OCI-LY1 (cell line): ENCODE results near the gene ZAR1L.
A peak's percentile ranks its signal among the peaks of the same experiment; 100 is the strongest.
"Not testable (repeated sequence)": the region's sequence is repeated elsewhere in the genome, so short reads cannot be mapped to it uniquely, and the experiment has no call there.

Experiments
- H2AFZ ChIP-seq: fragments of 200-600 bp; sonication (generic), shearing (Covaris generic); 2 replicates; pipeline ENCODE4 v1.6.0; 2014; ENCODE audit warnings: antibody characterized with exemption, mild to moderate bottlenecking, low read length
- H3F3A ChIP-seq: fragments of 200-600 bp; sonication (generic), shearing (Covaris generic); 2 replicates; pipeline ENCODE4 v1.6.0; 2014; ENCODE audit warnings: mild to moderate bottlenecking, antibody characterized with exemption, low read length, moderate library complexity; ENCODE audit not compliant: insufficient read depth
- H3K27ac ChIP-seq: fragments of 200-600 bp; sonication (generic); 2 replicates; pipeline ENCODE4 v1.5.1; 2014; ENCODE audit warnings: low read length, mixed run types, mild to moderate bottlenecking, low read depth; ENCODE audit not compliant: poor library complexity, severe bottlenecking
- H3K27me3 ChIP-seq: fragments of 200-600 bp; sonication (generic); 2 replicates; pipeline ENCODE4 v1.6.0; 2014; ENCODE audit warnings: antibody characterized with exemption, mild to moderate bottlenecking, low read length, moderate library complexity; ENCODE audit not compliant: insufficient read depth
- H3K36me3 ChIP-seq: fragments of 200-600 bp; sonication (generic); 2 replicates; pipeline ENCODE4 v1.6.1; 2014; ENCODE audit warnings: mild to moderate bottlenecking, antibody characterized with exemption, low read length, moderate library complexity, mixed read lengths; ENCODE audit not compliant: insufficient read depth
- H3K4me1 ChIP-seq: fragments of 200-600 bp; sonication (generic); 2 replicates; pipeline ENCODE4 v1.5.1; 2014; ENCODE audit warnings: mild to moderate bottlenecking, low read length, moderate library complexity; ENCODE audit not compliant: insufficient read depth, severe bottlenecking
- H3K4me2 ChIP-seq: fragments of 200-600 bp; sonication (generic), shearing (Covaris generic); 2 replicates; pipeline ENCODE4 v1.6.1; 2014; ENCODE audit warnings: low read length
- H3K4me3 ChIP-seq: fragments of 200-600 bp; sonication (generic); 2 replicates; pipeline ENCODE4 v1.5.1; 2014; ENCODE audit warnings: low read length, low read depth, mild to moderate bottlenecking, mixed read lengths; ENCODE audit not compliant: poor library complexity, severe bottlenecking
- H3K79me2 ChIP-seq: fragments of 200-600 bp; shearing (Covaris generic); 2 replicates; pipeline ENCODE4 v1.6.1; 2016; ENCODE audit warnings: mixed run types, low read length, mixed read lengths; ENCODE audit not compliant: insufficient read depth
- H3K9ac ChIP-seq: fragments of 200-600 bp; sonication (generic), shearing (Covaris generic); 2 replicates; pipeline ENCODE4 v1.6.1; 2014; ENCODE audit warnings: mild to moderate bottlenecking, low read length, mixed read lengths
- H3K9me2 ChIP-seq: fragments of 200-600 bp; sonication (generic), shearing (Covaris generic); 2 replicates; pipeline ENCODE4 v1.6.1; 2014; ENCODE audit warnings: low read depth, mild to moderate bottlenecking, low read length, mixed read lengths
- H3K9me3 ChIP-seq: fragments of 200-600 bp; shearing (Covaris generic); 2 replicates; pipeline ENCODE4 v1.6.1; 2014; ENCODE audit warnings: low read length, mixed read lengths
- H4K20me1 ChIP-seq: fragments of 200-600 bp; sonication (generic), shearing (Covaris generic); 2 replicates; pipeline ENCODE4 v1.6.0; 2016; ENCODE audit warnings: mild to moderate bottlenecking, low read length; ENCODE audit not compliant: insufficient read depth
- EZH2 ChIP-seq: fragments of 200-600 bp; sonication (generic), shearing (Covaris generic); IDR thresholded peaks from 2 replicates; pipeline ENCODE4 v1.8.0; 2017; ENCODE audit warnings: borderline replicate concordance, mixed run types, mild to moderate bottlenecking, antibody characterized with exemption, low read length, moderate library complexity, mixed read lengths
- TF ChIP-seq, protein P1 (sequence below): fragments of 200-600 bp; sonication (generic), shearing (Covaris generic); IDR thresholded peaks from 2 replicates; pipeline ENCODE4 v1.5.1; 2017; ENCODE audit warnings: mild to moderate bottlenecking, antibody characterized with exemption, low read length, moderate library complexity, mixed read lengths

The ZAR1L gene, protein sequence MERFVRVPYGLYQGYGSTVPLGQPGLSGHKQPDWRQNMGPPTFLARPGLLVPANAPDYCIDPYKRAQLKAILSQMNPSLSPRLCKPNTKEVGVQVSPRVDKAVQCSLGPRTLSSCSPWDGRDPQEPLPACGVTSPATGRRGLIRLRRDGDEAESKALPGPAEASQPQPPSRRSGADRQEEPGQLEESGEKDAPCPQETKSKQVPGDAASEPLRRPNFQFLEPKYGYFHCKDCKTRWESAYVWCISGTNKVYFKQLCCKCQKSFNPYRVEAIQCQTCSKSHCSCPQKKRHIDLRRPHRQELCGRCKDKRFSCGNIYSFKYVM

DNA sequence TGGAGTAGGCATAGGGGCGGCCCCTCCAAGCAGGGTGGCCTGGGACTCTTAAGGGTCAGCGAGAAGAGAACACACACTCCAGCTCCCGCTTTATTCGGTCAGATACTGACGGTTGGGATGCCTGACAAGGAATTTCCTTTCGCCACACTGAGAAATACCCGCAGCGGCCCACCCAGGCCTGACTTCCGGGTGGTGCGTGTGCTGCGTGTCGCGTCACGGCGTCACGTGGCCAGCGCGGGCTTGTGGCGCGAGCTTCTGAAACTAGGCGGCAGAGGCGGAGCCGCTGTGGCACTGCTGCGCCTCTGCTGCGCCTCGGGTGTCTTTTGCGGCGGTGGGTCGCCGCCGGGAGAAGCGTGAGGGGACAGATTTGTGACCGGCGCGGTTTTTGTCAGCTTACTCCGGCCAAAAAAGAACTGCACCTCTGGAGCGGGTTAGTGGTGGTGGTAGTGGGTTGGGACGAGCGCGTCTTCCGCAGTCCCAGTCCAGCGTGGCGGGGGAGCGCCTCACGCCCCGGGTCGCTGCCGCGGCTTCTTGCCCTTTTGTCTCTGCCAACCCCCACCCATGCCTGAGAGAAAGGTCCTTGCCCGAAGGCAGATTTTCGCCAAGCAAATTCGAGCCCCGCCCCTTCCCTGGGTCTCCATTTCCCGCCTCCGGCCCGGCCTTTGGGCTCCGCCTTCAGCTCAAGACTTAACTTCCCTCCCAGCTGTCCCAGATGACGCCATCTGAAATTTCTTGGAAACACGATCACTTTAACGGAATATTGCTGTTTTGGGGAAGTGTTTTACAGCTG is at the start of gene ZAR1L, which contains the start of gene BRCA2:
Gene ZAR1L, minus strand, starts transcription at position 126 of the 790 bp plus-strand sequence. CDS start 3,438 bp downstream, outside the sequence.
Gene BRCA2, plus strand, starts transcription at position 271 of the 790 bp plus-strand sequence. CDS start 953 bp downstream, outside the sequence.
- peaks cover 20% of the 10 kb centered on the region for H3K4me1 ChIP-seq
- H3K27ac ChIP-seq = peak within 1 kb of the TSS; percentile 93
- no peaks in the 10 kb centered on the region for H3K27me3 ChIP-seq
- H3K36me3 ChIP-seq = peaks cover 15% of the 10 kb centered on the region
- H2AFZ ChIP-seq = peak within 1 kb of the TSS; percentile 57; the same call in 1 of the 2 replicates
- H3F3A ChIP-seq = no peaks in the 10 kb centered on the region
- no peaks in the 10 kb centered on the region for H3K9me3 ChIP-seq
- H3K4me3 ChIP-seq = peak within 1 kb of the TSS; percentile 75
- H3K79me2 ChIP-seq = no peaks in the 10 kb centered on the region
- H4K20me1 ChIP-seq = no peaks in the 10 kb centered on the region
- no peaks in the 10 kb centered on the region for H3K9me2 ChIP-seq
- peak within 1 kb of the TSS; percentile 91 for H3K4me2 ChIP-seq
- TF ChIP-seq, protein P1, sequence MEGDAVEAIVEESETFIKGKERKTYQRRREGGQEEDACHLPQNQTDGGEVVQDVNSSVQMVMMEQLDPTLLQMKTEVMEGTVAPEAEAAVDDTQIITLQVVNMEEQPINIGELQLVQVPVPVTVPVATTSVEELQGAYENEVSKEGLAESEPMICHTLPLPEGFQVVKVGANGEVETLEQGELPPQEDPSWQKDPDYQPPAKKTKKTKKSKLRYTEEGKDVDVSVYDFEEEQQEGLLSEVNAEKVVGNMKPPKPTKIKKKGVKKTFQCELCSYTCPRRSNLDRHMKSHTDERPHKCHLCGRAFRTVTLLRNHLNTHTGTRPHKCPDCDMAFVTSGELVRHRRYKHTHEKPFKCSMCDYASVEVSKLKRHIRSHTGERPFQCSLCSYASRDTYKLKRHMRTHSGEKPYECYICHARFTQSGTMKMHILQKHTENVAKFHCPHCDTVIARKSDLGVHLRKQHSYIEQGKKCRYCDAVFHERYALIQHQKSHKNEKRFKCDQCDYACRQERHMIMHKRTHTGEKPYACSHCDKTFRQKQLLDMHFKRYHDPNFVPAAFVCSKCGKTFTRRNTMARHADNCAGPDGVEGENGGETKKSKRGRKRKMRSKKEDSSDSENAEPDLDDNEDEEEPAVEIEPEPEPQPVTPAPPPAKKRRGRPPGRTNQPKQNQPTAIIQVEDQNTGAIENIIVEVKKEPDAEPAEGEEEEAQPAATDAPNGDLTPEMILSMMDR = no peak
- TF ChIP-seq EZH2 = no peak
- H3K9ac ChIP-seq = peak within 1 kb of the TSS; percentile 86

DNA sequence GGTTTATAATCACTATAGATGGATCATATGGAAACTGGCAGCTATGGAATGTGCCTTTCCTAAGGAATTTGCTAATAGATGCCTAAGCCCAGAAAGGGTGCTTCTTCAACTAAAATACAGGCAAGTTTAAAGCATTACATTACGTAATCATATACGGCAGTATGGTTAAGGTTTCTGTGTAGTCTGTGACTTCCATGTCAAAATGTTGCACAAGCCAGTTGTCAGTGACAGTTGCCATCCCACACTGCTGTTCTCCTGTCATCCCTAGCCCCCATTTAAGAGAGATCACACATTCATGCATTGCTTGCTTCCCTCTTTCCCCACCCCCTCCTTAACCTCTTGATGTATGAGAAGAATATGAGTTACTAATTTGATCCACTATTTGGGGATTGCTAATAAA is 47.4 kb upstream of the ZAR1L start:
- Histone ChIP-seq H2AFZ (no peak overlapping the region), H3K27me3 (no peaks in the 10 kb centered on the region), H3K36me3 (peaks cover 5% of the 10 kb centered on the region; the same call in 1 of the 2 replicates), H3K9ac (no peak overlapping the region), H3K9me2 (no peaks in the 10 kb centered on the region), H3K4me1 (no peaks in the 10 kb centered on the region), H3K79me2 (no peaks in the 10 kb centered on the region), H3K9me3 (no peaks in the 10 kb centered on the region), H3F3A (no peaks in the 10 kb centered on the region), H3K27ac (no peak overlapping the region), H4K20me1 (no peaks in the 10 kb centered on the region), H3K4me2 (no peak overlapping the region), H3K4me3 (no peak overlapping the region)
- TF ChIP-seq, protein P1 = no peak
- no peak for TF ChIP-seq EZH2

DNA sequence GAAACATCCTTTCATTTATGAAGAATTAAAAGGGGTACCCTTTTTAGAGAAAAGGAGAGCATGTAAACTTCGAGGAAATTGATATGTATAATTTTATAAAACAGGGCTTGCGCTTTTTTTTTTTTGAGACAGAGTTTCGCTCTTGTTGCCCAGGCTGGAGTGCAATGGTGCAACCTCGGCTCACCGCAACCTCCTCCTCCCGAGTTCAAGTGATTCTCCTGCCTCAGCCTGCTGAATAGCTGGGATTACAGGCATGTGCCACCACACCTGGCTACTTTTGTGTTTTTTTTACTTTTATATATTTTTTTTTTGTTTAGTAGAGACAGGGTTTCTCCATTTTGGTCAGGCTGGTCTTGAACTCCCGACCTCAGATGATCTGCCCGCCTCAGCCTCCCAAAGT is 40.8 kb upstream of the ZAR1L start:
- peaks cover 23% of the 10 kb centered on the region for H3K36me3 ChIP-seq
- not testable (repeated sequence) for H3K9me3 ChIP-seq, H3K4me1 ChIP-seq, H3K9me2 ChIP-seq, H4K20me1 ChIP-seq, H3F3A ChIP-seq, H2AFZ ChIP-seq, H3K79me2 ChIP-seq, H3K4me2 ChIP-seq, H3K4me3 ChIP-seq, H3K27me3 ChIP-seq, H3K9ac ChIP-seq, H3K27ac ChIP-seq
